Trophoblast cell (in vitro differentiated cells and primary cell): ENCODE measurements around the gene PDGFD.

ENCODE experiments used
- DNase-seq, 2 donors: peaks; one replicate each; pipeline ENCODE4 v3.0.0-alpha.2; 2016
- H2AFZ ChIP-seq: 2 replicates; pipeline ENCODE4 v1.6.1; 2013; ENCODE audit warnings: low read length, moderate library complexity, mild to moderate bottlenecking; ENCODE audit not compliant: insufficient read depth, poor library complexity
- H2AK5ac ChIP-seq: 2 replicates; pipeline ENCODE4 v1.6.1; 2013; ENCODE audit warnings: mild to moderate bottlenecking, low read length
- H2BK120ac ChIP-seq: 2 replicates; pipeline ENCODE4 v1.6.1; 2013; ENCODE audit warnings: low read length, mild to moderate bottlenecking, moderate library complexity; ENCODE audit not compliant: insufficient read depth, poor library complexity
- H2BK12ac ChIP-seq: 2 replicates; pipeline ENCODE4 v1.6.1; 2013; ENCODE audit warnings: mild to moderate bottlenecking, low read length, moderate library complexity
- H2BK5ac ChIP-seq: 2 replicates; pipeline ENCODE4 v1.6.1; 2013; ENCODE audit warnings: low read length, low read depth, moderate library complexity, mild to moderate bottlenecking; ENCODE audit not compliant: poor library complexity
- H3K14ac ChIP-seq: 2 replicates; pipeline ENCODE4 v1.6.1; 2013; ENCODE audit warnings: mild to moderate bottlenecking, low read length
- H3K18ac ChIP-seq: 2 replicates; pipeline ENCODE4 v1.6.1; 2013; ENCODE audit warnings: mild to moderate bottlenecking, low read length
- H3K23ac ChIP-seq: 2 replicates; pipeline ENCODE4 v1.6.1; 2013; ENCODE audit warnings: low read length
- H3K27ac ChIP-seq: 2 replicates; pipeline ENCODE4 v1.5.1; 2013; ENCODE audit warnings: low read depth, mild to moderate bottlenecking, inconsistent platforms, low read length, moderate library complexity
- H3K27me3 ChIP-seq: 2 replicates; pipeline ENCODE4 v1.6.1; 2013; ENCODE audit warnings: inconsistent platforms, mild to moderate bottlenecking, low read length, moderate library complexity; ENCODE audit not compliant: insufficient read depth
- H3K36me3 ChIP-seq, 2 experiments: 1 replicate in 1 of 2; 2 replicates in 1 of 2; pipeline ENCODE4 v1.6.1; 2013; ENCODE audit warnings: low read length in 2 of 2, mild to moderate bottlenecking in 2 of 2, moderate library complexity in 1 of 2; ENCODE audit not compliant: insufficient read depth in 2 of 2, control insufficient read depth in 1 of 2
- H3K4ac ChIP-seq: 2 replicates; pipeline ENCODE4 v1.6.1; 2013; ENCODE audit warnings: low read depth, mild to moderate bottlenecking, low read length, moderate library complexity
- H3K4me1 ChIP-seq, 2 experiments: 1 replicate in 1 of 2; 2 replicates in 1 of 2; pipeline ENCODE4 v1.6.1; 2013; ENCODE audit warnings: low read length in 2 of 2, mild to moderate bottlenecking in 2 of 2, moderate library complexity in 1 of 2; ENCODE audit not compliant: insufficient read depth in 2 of 2, control insufficient read depth in 1 of 2
- H3K4me2 ChIP-seq: 2 replicates; pipeline ENCODE4 v1.6.1; 2013; ENCODE audit warnings: inconsistent platforms, mild to moderate bottlenecking, low read length, moderate library complexity
- H3K4me3 ChIP-seq: 2 replicates; pipeline ENCODE4 v1.5.1; 2013; ENCODE audit warnings: mild to moderate bottlenecking, low read depth, low read length, inconsistent platforms
- H3K79me1 ChIP-seq: one replicate; pipeline ENCODE4 v1.6.1; 2013; ENCODE audit warnings: low read length
- H3K79me2 ChIP-seq: 2 replicates; pipeline ENCODE4 v1.6.1; 2013; ENCODE audit warnings: low read length, mild to moderate bottlenecking; ENCODE audit not compliant: control insufficient read depth, insufficient read depth, poor library complexity
- H3K9ac ChIP-seq: 2 replicates; pipeline ENCODE4 v1.6.1; 2013; ENCODE audit warnings: mild to moderate bottlenecking, low read length
- H3K9me3 ChIP-seq: 2 replicates; pipeline ENCODE4 v1.6.1; 2013; ENCODE audit warnings: low read depth, mild to moderate bottlenecking, control low read depth, inconsistent platforms, low read length; ENCODE audit not compliant: insufficient read depth
- H4K12ac ChIP-seq: 2 replicates; pipeline ENCODE4 v1.6.1; 2013; ENCODE audit warnings: low read depth, mild to moderate bottlenecking, low read length, moderate library complexity
- H4K8ac ChIP-seq: 2 replicates; pipeline ENCODE4 v1.6.1; 2013; ENCODE audit warnings: low read depth, mild to moderate bottlenecking, low read length, moderate library complexity
- H4K91ac ChIP-seq: one replicate; pipeline ENCODE4 v1.6.1; 2013; ENCODE audit warnings: low read depth, mild to moderate bottlenecking, low read length, moderate library complexity
- WGBS: extraction: QIAGEN DNeasy Blood & Tissue Kit; methylation state at CpG from one replicate; pipeline ENCODE4 v1.1.7; 2013; ENCODE audit warnings: missing lambda C conversion rate; ENCODE audit not compliant: insufficient read length, insufficient coverage; ENCODE audit errors: extremely low coverage; 5-methylcytosine and 5-hydroxymethylcytosine counted together

Gene PDGFD

DNA sequence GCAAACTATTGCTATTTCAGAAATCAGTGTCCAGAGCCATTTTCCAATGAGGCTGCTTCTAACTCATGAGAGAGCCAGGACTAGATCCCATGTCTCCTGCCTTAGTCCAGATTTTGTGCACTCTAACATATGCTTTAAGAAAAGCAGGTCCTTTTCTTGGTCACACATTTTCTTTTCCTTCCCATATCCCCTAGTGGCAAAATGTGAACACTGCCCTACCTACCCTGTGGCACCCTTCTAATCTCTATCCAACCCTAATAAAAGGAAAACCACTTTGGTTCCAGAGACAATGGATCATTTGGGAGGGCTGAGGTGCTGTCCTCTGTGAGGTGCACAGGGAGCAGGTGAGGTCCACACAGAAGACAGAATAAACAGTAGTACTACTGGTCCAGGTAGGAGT, 199.6 kb downstream of the PDGFD start:
- H3K27ac ChIP-seq = no peak overlapping the region
- H4K8ac ChIP-seq = no peak overlapping the region
- no peaks in the 10 kb centered on the region for H3K79me2 ChIP-seq
- H3K14ac ChIP-seq = no peak overlapping the region
- H3K9ac ChIP-seq = no peak overlapping the region
- H3K23ac ChIP-seq = no peak overlapping the region
- H2BK12ac ChIP-seq = no peak overlapping the region
- H3K18ac ChIP-seq = no peak overlapping the region
- H4K12ac ChIP-seq = no peak overlapping the region
- H3K4me2 ChIP-seq = no peak overlapping the region
- no peak overlapping the region for H3K4me3 ChIP-seq
- H2AK5ac ChIP-seq = no peak overlapping the region
- no peak overlapping the region for H2AFZ ChIP-seq
- no peak overlapping the region for H2BK120ac ChIP-seq
- H3K79me1 ChIP-seq = no peaks in the 10 kb centered on the region
- H3K9me3 ChIP-seq = no peaks in the 10 kb centered on the region
- H3K36me3 ChIP-seq = no peaks in the 10 kb centered on the region
- H2BK5ac ChIP-seq = no peak overlapping the region
- no peak for DNase-seq
- H3K4me1 ChIP-seq = no peaks in the 10 kb centered on the region
- no peak overlapping the region for H4K91ac ChIP-seq
- no peak overlapping the region for H3K4ac ChIP-seq
- H3K27me3 ChIP-seq = no peaks in the 10 kb centered on the region

DNA sequence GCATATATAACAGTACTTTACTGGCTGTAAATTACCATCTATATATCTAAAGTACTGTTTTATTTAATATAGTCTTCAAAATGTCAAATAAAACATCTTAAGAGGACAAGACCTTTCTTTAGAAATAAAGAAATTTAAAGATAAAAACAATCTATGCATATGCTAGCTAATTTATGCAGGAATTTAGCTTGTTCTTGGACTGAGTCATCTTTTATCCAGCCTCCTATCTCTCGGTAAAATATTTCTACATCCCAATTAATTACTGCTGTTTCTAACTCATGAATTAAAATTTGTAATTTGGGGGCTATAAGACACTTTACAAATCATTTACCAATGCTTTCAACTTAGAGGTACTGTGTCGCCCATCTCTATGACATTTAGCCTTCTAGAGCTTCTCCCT, 200.3 kb downstream of the PDGFD start:
- no peaks in the 10 kb centered on the region for H3K4me1 ChIP-seq
- no peak overlapping the region for H3K9ac ChIP-seq
- no peak overlapping the region for H2BK12ac ChIP-seq
- H3K23ac ChIP-seq = no peak overlapping the region
- no peak overlapping the region for H2BK120ac ChIP-seq
- H2AFZ ChIP-seq = no peak overlapping the region
- no peak overlapping the region for H3K4me2 ChIP-seq
- no peak overlapping the region for H4K8ac ChIP-seq
- no peaks in the 10 kb centered on the region for H3K79me2 ChIP-seq
- H3K36me3 ChIP-seq = no peaks in the 10 kb centered on the region
- H3K18ac ChIP-seq = no peak overlapping the region
- H3K4ac ChIP-seq = no peak overlapping the region
- no peaks in the 10 kb centered on the region for H3K27me3 ChIP-seq
- no peak overlapping the region for H3K27ac ChIP-seq
- H4K91ac ChIP-seq = no peak overlapping the region
- no peak overlapping the region for H2BK5ac ChIP-seq
- H3K14ac ChIP-seq = no peak overlapping the region
- no peak for DNase-seq
- WGBS = no CpG with 5 or more reads among the region's 2 CpGs
- no peak overlapping the region for H2AK5ac ChIP-seq
- no peaks in the 10 kb centered on the region for H3K9me3 ChIP-seq
- no peak overlapping the region for H4K12ac ChIP-seq
- H3K4me3 ChIP-seq = no peak overlapping the region
- no peaks in the 10 kb centered on the region for H3K79me1 ChIP-seq

DNA sequence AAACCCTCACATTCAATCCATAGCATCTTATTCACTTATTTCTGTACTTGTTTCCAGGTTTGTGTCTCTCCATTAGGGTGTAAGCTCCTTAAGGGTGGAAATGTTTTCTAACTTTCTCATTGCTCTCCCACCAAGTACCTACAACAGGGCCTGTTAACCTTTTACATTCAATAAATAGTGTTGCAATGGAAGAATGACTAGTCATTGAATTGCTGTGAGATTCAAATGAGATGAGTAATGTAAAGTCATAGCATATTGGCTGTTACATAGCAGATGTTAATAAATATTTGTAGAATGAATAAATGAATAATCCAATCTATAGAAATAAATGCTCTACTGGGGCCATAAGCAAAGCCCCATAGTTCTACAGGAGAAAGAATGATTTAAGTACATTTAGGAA, 202.9 kb downstream of the PDGFD start:
- no peak for DNase-seq
- Histone ChIP-seq H2AK5ac (no peak overlapping the region), H3K27me3 (no peaks in the 10 kb centered on the region), H2BK5ac (no peak overlapping the region), H2BK120ac (no peak overlapping the region), H2BK12ac (no peak overlapping the region), H3K4me3 (no peak overlapping the region), H3K9ac (no peak overlapping the region), H3K4me2 (no peak overlapping the region), H3K23ac (no peak overlapping the region), H3K79me1 (no peaks in the 10 kb centered on the region), H3K18ac (no peak overlapping the region), H3K9me3 (no peaks in the 10 kb centered on the region), H3K4ac (no peak overlapping the region), H3K14ac (no peak overlapping the region), H3K27ac (no peak overlapping the region), H4K8ac (no peak overlapping the region), H3K4me1 (no peaks in the 10 kb centered on the region), H2AFZ (no peak overlapping the region), H3K36me3 (no peaks in the 10 kb centered on the region), H4K12ac (no peak overlapping the region), H4K91ac (no peak overlapping the region), H3K79me2 (no peaks in the 10 kb centered on the region)

DNA sequence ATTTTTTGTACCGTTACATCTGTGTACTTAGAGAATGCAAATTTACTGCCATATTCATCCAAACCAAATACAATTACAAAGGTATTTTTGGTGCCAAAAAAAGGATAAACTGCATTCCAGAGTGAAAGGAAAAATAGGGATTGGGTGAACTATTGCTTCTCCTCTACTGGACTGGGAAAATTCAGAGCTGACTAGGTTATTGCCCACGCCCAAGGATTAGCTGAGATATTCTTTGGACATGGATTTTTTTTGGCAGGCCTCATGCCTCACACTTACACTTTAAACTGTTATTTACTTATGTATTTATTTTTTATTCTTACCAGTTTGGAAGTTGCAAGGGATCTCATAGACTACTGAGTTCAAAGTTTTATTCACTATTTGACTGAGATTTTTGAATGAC, 203.8 kb downstream of the PDGFD start:
- Histone ChIP-seq H3K79me1 (no peaks in the 10 kb centered on the region), H3K4ac (no peak overlapping the region), H2AFZ (no peak overlapping the region), H2AK5ac (no peak overlapping the region), H2BK5ac (no peak overlapping the region), H3K79me2 (no peaks in the 10 kb centered on the region), H3K18ac (no peak overlapping the region), H2BK120ac (no peak overlapping the region), H2BK12ac (no peak overlapping the region), H3K4me2 (no peak overlapping the region), H3K4me3 (no peak overlapping the region), H3K9ac (no peak overlapping the region), H3K36me3 (no peaks in the 10 kb centered on the region), H3K14ac (no peak overlapping the region), H3K4me1 (no peaks in the 10 kb centered on the region), H4K8ac (no peak overlapping the region), H3K23ac (no peak overlapping the region), H4K91ac (no peak overlapping the region), H4K12ac (no peak overlapping the region), H3K9me3 (no peaks in the 10 kb centered on the region), H3K27ac (no peak overlapping the region), H3K27me3 (no peaks in the 10 kb centered on the region)
- DNase-seq = no peak
- WGBS = no CpG with 5 or more reads among the region's 2 CpGs
